Esophagus squamous epithelium (tissue), 5 donors: ENCODE data around the gene PRG3. TPM values are rescaled to one million over a fixed set of nuclear protein-coding genes. Genes with fewer than 3 reads are reported as not detected.
A peak's percentile ranks its signal among the peaks of the same experiment; 100 is the strongest.

Experiments
- DNase-seq: peaks from one replicate; lab custom pipeline; 2025; lab: John Stamatoyannopoulos, UW
- H3K27ac ChIP-seq, 4 donors: fragments of 200-600 bp; sonication (generic); one replicate each; pipeline ENCODE4 v1.5.1; 2016 to 2019; ENCODE audit warnings: mild to moderate bottlenecking in 1 of 4
- H3K27me3 ChIP-seq, 4 donors: fragments of 200-600 bp; sonication (generic); 1 replicate in 3 of 4; 2 replicates in 1 of 4; pipeline versions ENCODE4 v1.5.1 to v1.6.0; 2017 to 2021; ENCODE audit warnings: antibody characterized with exemption in 1 of 4
- H3K36me3 ChIP-seq, 3 donors: fragments of 200-600 bp; sonication (generic); one replicate each; pipeline ENCODE4 v1.5.1; 2016 to 2019
- H3K4me1 ChIP-seq, 3 donors: fragments of 200-600 bp; sonication (generic); one replicate each; pipeline ENCODE4 v1.5.1; 2017 to 2019
- H3K4me3 ChIP-seq, 4 donors: fragments of 200-600 bp; sonication (generic); 1 replicate in 3 of 4; 2 replicates in 1 of 4; pipeline ENCODE4 v1.5.1; 2016 to 2019; ENCODE audit warnings: mild to moderate bottlenecking in 2 of 4, moderate library complexity in 1 of 4
- H3K9me3 ChIP-seq, 3 donors: fragments of 200-600 bp; sonication (generic); one replicate each; pipeline ENCODE4 v1.5.1; 2016 to 2019
- POLR2A ChIP-seq, 4 donors: fragments of 450-650 bp; IDR thresholded peaks; one replicate each; pipeline ENCODE4 v1.6.1; 2017; ENCODE audit warnings: antibody characterized with exemption in 4 of 4, mild to moderate bottlenecking in 4 of 4, moderate library complexity in 3 of 4
- WGBS, 2 donors: methylation state at CpG; one replicate each; pipeline ENCODE4 v1.1.5; 2018; 5-methylcytosine and 5-hydroxymethylcytosine counted together
- intact Hi-C: fragments of 100-400 bp; cut with DNase I; formaldehyde crosslinking; loops from one replicate; pipeline ENCODE4 v1.15.0; 2022
- total RNA-seq, 4 donors: library from RNA; depleted of rRNA; stranded (reverse); fragments of >200 nt; gene quantifications; one replicate each; pipeline ENCODE4 v1.1.0, GENCODE V29; 2016
- TF ChIP-seq, protein P1 (sequence below), 6 experiments: fragments of 450-650 bp in 4 of 6; fragments of 200-600 bp in 2 of 6; sonication (generic) in 2 of 6; IDR thresholded peaks; one replicate each; pipeline ENCODE4 v1.5.1; 2016 to 2019; ENCODE audit warnings: antibody characterized with exemption in 6 of 6, mild to moderate bottlenecking in 4 of 6, moderate library complexity in 4 of 6
- donor health status: DM: yes; HTN: yes; CAD: no.

Gene PRG3
- total RNA-seq: not detected

DNA sequence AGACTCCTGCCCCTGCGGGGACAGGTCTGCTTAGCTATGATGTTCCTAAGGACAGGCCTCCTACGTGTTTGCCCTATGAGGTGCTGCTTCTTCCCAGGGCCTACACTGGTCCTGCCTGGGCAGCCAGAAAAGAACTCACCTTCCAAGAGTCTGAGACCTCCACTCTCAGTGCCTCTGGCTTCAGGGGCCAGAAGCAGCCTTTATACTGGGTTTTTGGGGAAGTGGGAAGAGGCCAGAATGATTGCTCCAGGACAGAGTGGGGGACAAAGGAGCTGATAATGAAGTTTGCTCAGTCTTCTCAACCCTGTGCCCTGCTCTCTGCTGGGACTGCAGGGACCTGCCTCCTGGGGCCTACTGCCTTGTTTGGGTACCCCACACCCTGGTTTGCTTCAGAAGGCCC lies at the start of gene PRG3:
Gene PRG3, minus strand, starts transcription at position 176 of the 400 bp plus-strand sequence. CDS start 442 bp downstream, outside the sequence.
- Histone ChIP-seq H3K27me3 (peaks cover 0 to 26% (median 0%) of the 10 kb centered on the region in 4 donors), H3K27ac (no peak within 1 kb of the TSS), H3K4me1 (no peaks in the 10 kb centered on the region), H3K36me3 (no peaks in the 10 kb centered on the region), H3K4me3 (no peak within 1 kb of the TSS), H3K9me3 (no peaks in the 10 kb centered on the region)
- intact Hi-C loops: no loop called here
- WGBS, 2 donors: 92 to 100% methylated on average over 1 to 2 of the region's 2 CpGs
- DNase-seq: no peak
- TF ChIP-seq, protein P1, sequence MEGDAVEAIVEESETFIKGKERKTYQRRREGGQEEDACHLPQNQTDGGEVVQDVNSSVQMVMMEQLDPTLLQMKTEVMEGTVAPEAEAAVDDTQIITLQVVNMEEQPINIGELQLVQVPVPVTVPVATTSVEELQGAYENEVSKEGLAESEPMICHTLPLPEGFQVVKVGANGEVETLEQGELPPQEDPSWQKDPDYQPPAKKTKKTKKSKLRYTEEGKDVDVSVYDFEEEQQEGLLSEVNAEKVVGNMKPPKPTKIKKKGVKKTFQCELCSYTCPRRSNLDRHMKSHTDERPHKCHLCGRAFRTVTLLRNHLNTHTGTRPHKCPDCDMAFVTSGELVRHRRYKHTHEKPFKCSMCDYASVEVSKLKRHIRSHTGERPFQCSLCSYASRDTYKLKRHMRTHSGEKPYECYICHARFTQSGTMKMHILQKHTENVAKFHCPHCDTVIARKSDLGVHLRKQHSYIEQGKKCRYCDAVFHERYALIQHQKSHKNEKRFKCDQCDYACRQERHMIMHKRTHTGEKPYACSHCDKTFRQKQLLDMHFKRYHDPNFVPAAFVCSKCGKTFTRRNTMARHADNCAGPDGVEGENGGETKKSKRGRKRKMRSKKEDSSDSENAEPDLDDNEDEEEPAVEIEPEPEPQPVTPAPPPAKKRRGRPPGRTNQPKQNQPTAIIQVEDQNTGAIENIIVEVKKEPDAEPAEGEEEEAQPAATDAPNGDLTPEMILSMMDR (IDR thresholded peaks at IDR 0.05): no peak
- TF ChIP-seq POLR2A (IDR thresholded peaks at IDR 0.05): no peak

DNA sequence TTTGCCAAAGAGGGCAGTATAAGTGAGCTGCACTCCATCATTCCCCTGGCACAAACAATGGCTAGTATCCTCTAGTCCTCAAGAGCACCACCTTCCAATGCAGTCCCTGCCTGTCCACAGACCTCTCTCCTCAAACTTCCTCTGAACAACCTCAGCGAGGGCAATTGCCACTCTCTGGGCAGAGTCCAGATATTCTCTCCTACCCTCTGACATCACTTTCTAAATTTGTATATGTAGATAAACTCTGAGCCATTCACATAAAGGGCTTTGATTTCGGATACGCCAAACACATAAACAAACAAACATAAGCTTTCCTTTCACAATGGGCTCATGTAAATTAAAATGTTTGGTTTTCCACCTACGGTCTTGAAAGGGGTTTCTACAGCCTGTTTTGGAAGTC lies 49.0 kb upstream of the PRG3 start:
- Histone ChIP-seq H3K4me3 (no peak overlapping the region), H3K27ac (peak overlapping the region in 1 of 4 donors; percentile 99), H3K9me3 (no peaks in the 10 kb centered on the region), H3K27me3 (no peaks in the 10 kb centered on the region), H3K36me3 (no peaks in the 10 kb centered on the region), H3K4me1 (peaks cover 40 to 91% (median 65%) of the 10 kb centered on the region in 3 donors)
- no peak for DNase-seq
- WGBS, 2 donors: 47 to 60% methylated on average over 4 of the region's 4 CpGs
- TF ChIP-seq POLR2A (IDR thresholded peaks at IDR 0.05): no peak
- TF ChIP-seq, protein P1 (IDR thresholded peaks at IDR 0.05): no peak
- intact Hi-C loops: no loop called here

GRCh38 chr11:57428643-57429042 lies 47.7 kb upstream of the PRG3 start:
- no peaks in the 10 kb centered on the region for H3K9me3 ChIP-seq
- intact Hi-C loops: no loop called here
- TF ChIP-seq, protein P1 (IDR thresholded peaks at IDR 0.05): no peak
- no peak for TF ChIP-seq POLR2A (IDR thresholded peaks at IDR 0.05)
- H3K36me3 ChIP-seq: peaks cover 0 to 5% (median 0%) of the 10 kb centered on the region in 3 donors
- peaks cover 48 to 91% (median 69%) of the 10 kb centered on the region in 3 donors for H3K4me1 ChIP-seq
- no peak overlapping the region for H3K4me3 ChIP-seq
- H3K27me3 ChIP-seq: no peaks in the 10 kb centered on the region
- WGBS, 2 donors: 91 to 100% methylated on average over 3 to 5 of the region's 5 CpGs
- H3K27ac ChIP-seq: peak overlapping the region in 3 of 4 donors; percentile 96 to 99 (median 98)
- DNase-seq: no peak

DNA sequence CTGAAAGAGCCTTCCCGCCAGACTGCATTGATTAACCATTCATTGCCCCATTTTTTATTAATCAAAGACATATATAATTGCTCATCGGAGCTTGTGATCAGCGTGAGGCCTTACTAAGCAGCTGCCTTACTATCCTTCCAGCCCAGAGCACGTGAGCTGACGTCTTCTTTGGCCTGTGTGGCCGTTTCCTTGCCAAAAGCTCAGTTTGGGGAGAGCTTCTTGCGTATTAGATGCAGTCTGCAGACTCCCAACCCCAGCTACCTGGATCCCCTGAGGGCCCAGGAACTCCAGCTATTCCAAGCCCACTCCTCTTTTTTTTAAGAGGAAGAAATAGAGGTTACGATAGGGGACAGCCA lies 46.8 kb upstream of the PRG3 start:
- DNase-seq: no peak
- Histone ChIP-seq H3K4me3 (peak overlapping the region in 3 of 4 donors; percentile 48 to 76 (median 65)), H3K27ac (peak overlapping the region; percentile 90 to 99 (median 97)), H3K9me3 (no peaks in the 10 kb centered on the region), H3K4me1 (peaks cover 45 to 91% (median 64%) of the 10 kb centered on the region in 3 donors), H3K27me3 (no peaks in the 10 kb centered on the region), H3K36me3 (peaks cover 0 to 15% (median 0%) of the 10 kb centered on the region in 3 donors)
- TF ChIP-seq POLR2A (IDR thresholded peaks at IDR 0.05): no peak
- TF ChIP-seq, protein P1 (IDR thresholded peaks at IDR 0.05): no peak
- 21 to 36% methylated on average over 7 to 8 of the region's 8 CpGs for WGBS, 2 donors
- intact Hi-C loops: no loop called here

DNA sequence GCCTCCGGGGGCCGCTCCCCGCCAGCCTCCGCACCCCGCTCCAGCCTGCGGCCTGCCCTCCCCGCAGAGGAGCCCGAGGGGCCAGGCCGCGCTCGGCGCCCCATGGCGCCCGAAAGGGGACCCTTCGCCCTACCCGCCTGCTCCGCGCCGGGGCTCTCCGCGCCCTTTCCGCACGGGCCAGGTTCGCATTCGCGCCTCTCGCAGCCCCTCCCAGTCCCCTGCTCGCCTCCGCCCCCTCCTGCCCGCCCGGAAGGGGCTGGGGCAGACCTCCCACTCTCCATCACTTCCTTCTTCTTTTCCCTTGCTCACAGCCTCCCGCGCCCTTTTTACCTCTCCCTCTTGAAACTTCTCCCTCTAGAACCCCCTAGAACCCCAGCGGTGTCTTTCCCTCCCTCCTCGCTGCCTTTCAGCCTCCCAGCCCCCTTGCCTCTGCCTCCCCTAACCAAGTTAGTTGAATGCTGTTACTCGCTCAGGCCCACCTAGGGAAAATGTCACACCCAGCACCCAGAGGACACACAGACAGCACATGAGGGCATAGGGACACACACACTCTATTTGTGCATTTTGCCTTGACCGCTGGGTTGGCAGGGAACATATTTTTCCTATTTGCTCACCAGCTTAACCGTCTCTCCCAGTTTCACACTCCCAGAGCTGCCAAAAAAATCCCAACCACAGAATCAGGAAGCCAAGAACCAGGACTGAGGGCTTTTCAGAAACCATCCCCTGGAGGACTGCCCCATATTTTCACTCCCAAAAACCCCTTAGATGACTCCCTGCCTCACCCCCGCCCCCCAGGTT lies 46.2 kb upstream of the PRG3 start, which contains the start of gene SLC43A3:
Gene SLC43A3, minus strand, starts transcription at position 193 of the 798 bp plus-strand sequence. CDS start 949 bp downstream, outside the sequence.
- Histone ChIP-seq H3K27me3 (no peaks in the 10 kb centered on the region), H3K9me3 (no peaks in the 10 kb centered on the region), H3K27ac (peak within 1 kb of the TSS; percentile 90 to 99 (median 97)), H3K4me3 (peak within 1 kb of the TSS; percentile 40 to 76 (median 56)), H3K36me3 (peaks cover 0 to 19% (median 0%) of the 10 kb centered on the region in 3 donors), H3K4me1 (peaks cover 45 to 91% (median 58%) of the 10 kb centered on the region in 3 donors)
- intact Hi-C loops: no loop called here
- WGBS, 2 donors: 2 to 3% methylated on average over 23 to 27 of the region's 39 CpGs
- DNase-seq: no peak
- TF ChIP-seq, protein P1 (IDR thresholded peaks at IDR 0.05): peak in 2 of 6 experiments; percentile 3 to 11
- peak in 2 of 4 donors; percentile 46 to 70 for TF ChIP-seq POLR2A (IDR thresholded peaks at IDR 0.05)
